Neural crest cell (in vitro differentiated cells): Measurements from ENCODE around the gene SYCE3. TPM values are rescaled to one million over a fixed set of nuclear protein-coding genes. Genes with fewer than 3 reads are reported as not detected.

Source experiments
- DNase-seq: peaks from one replicate; pipeline ENCODE4 v3.0.0; 2021; ENCODE audit warnings: low read depth, mixed read lengths, low spot score
- H3K27ac Mint-ChIP-seq: one replicate; pipeline ENCODE4 v1.8.0; 2021; ENCODE audit warnings: mild to moderate bottlenecking, mixed read lengths; ENCODE audit not compliant: unreplicated experiment
- H3K27me3 Mint-ChIP-seq: 2 replicates; pipeline ENCODE4 v1.8.0; 2021; ENCODE audit warnings: low read depth, mild to moderate bottlenecking, mixed read lengths
- H3K36me3 Mint-ChIP-seq: 2 replicates; pipeline ENCODE4 v1.8.0; 2021; ENCODE audit warnings: low read depth, mild to moderate bottlenecking, mixed read lengths
- H3K4me1 Mint-ChIP-seq: 2 replicates; pipeline ENCODE4 v1.8.0; 2021; ENCODE audit warnings: mixed read lengths
- H3K4me3 Mint-ChIP-seq: one replicate; pipeline ENCODE4 v1.8.0; 2021; ENCODE audit warnings: mild to moderate bottlenecking, mixed read lengths
- H3K9me3 Mint-ChIP-seq: 2 replicates; pipeline ENCODE4 v1.8.0; 2021; ENCODE audit warnings: mixed read lengths
- long read RNA-seq: library from polyadenylated mRNA; unstranded; transcript quantifications from one replicate; pipeline ENCODE4 v2.0.0, GENCODE V29; 2020
- total RNA-seq: library from RNA; stranded (reverse); gene quantifications from 2 replicates; pipeline ENCODE4 v1.2.1, GENCODE V29; 2021
- TF ChIP-seq, protein P1 (sequence below): fragments of 200-600 bp; sonication (generic); conservative IDR thresholded peaks from 2 replicates; pipeline ENCODE4 v1.5.0; 2021; ENCODE audit warnings: antibody characterized with exemption, mild to moderate bottlenecking

The SYCE3 gene, protein sequence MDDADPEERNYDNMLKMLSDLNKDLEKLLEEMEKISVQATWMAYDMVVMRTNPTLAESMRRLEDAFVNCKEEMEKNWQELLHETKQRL
- not detected in 2 replicates for total RNA-seq
- long read RNA-seq: 0 reads

DNA sequence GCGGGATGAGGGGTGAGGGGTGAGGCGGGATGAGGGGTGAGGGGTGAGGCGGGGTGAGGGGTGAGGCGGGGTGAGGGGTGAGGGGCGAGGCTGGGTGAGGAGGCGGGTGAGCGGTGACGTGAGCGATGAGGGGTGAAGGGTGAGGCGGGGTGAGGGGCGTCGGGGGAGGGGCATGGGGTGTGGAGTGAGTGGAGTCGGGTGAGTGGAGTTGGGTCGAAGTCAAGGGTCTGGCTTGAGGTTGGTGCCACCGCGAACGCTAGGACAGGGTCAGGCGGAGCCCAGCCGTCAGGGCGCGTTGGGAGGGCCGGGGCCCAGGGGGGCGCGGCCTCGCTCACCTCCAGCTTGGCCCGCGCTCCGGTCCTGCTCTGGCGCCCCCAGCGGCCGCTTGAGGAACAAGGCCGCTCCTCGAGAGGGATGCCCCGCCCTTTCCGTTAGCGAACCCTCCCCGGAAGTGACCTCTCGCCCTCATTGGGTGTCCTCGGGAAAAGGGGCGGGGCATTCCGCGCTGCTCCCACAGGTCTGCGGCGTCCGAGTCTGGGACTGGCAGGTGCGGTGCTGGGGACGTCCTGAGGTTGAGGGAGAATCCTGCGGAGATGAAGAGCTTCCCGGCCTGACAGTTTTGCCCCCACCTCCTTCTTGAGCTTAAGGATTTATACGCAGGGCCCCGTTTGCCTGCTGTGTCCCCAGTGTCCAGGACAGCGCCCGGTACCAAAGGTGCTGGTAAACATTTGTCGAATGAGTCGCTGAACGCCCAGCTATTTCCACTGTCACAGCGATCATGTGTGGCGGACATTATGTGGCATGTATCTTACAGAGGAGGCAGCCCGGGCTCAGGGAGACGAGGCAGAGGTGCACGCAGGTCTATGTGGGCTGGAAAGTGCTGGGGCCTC lies at the start of gene SYCE3:
TSS of gene SYCE3 (minus strand) at position 397 of the 890 bp plus-strand sequence. CDS start 6,514 bp downstream, outside the sequence.
- Mint-ChIP-seq H3K4me3 (peak within 1 kb of the TSS; percentile 98), H3K27me3 (peaks cover 43% of the 10 kb centered on the region), H3K27ac (no peak within 1 kb of the TSS), H3K36me3 (no peaks in the 10 kb centered on the region), H3K9me3 (no peaks in the 10 kb centered on the region), H3K4me1 (peaks cover 16% of the 10 kb centered on the region)
- TF ChIP-seq, protein P1, sequence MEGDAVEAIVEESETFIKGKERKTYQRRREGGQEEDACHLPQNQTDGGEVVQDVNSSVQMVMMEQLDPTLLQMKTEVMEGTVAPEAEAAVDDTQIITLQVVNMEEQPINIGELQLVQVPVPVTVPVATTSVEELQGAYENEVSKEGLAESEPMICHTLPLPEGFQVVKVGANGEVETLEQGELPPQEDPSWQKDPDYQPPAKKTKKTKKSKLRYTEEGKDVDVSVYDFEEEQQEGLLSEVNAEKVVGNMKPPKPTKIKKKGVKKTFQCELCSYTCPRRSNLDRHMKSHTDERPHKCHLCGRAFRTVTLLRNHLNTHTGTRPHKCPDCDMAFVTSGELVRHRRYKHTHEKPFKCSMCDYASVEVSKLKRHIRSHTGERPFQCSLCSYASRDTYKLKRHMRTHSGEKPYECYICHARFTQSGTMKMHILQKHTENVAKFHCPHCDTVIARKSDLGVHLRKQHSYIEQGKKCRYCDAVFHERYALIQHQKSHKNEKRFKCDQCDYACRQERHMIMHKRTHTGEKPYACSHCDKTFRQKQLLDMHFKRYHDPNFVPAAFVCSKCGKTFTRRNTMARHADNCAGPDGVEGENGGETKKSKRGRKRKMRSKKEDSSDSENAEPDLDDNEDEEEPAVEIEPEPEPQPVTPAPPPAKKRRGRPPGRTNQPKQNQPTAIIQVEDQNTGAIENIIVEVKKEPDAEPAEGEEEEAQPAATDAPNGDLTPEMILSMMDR: peak; percentile 97
- DNase-seq: peak; percentile 99

DNA sequence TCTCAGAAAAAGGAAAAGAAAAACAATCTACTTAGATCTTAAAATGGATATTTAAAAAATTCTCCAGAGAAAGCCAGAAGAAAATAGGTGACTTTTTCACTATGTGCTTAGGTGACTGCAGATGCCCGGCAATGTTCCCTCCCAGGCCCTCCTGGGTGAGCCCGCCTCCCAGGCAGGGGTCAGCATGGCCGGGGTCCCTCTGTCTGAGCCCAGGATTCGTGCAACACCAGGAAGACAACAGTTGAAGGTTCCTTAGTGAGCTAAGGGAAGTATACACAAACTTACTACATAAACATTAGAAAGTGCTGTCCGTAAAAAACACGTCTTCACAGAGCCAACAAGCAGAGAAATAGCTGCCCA lies 49.4 kb upstream of the SYCE3 start:
- no peak for DNase-seq
- TF ChIP-seq, protein P1: no peak
- H3K36me3 Mint-ChIP-seq: no peaks in the 10 kb centered on the region
- no peaks in the 10 kb centered on the region for H3K9me3 Mint-ChIP-seq
- peaks cover 4% of the 10 kb centered on the region for H3K4me1 Mint-ChIP-seq
- H3K4me3 Mint-ChIP-seq: no peak overlapping the region
- H3K27ac Mint-ChIP-seq: no peak overlapping the region
- H3K27me3 Mint-ChIP-seq: peaks cover 9% of the 10 kb centered on the region

DNA sequence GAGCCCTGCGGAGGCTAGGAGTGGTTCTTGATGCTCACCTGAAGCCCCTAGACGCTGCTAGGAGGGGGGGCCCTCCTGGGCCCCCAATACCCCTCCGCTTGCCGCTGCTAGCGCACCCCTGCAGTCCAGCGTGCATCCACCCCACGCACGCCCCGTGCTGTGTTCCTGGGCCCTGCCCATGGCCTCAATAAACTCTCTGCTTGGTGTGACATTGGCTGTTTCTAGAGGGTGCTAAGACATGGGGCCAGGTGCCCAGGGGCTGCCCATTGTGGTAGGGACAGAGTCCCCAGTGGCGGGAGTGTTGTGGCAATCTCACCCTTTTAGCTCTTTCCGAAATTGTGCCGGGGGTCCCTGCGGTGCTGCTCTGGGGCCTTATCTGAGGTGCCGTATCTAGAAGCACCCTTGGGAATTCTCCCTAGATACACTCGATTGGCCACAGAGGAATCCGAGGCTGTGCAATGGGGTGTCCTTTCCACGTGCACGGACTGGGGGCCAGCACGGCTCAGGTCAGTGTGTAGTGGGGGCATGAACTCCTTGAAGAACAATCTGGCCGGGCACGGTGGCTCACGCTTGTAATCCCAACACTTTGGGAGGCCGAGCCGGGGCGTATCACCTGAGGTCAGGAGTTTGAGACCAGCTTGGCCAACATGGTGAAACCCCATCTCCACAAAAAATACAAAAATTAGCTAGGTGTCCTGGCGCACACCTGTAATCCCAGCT lies 48.8 kb upstream of the SYCE3 start:
- TF ChIP-seq, protein P1: no peak
- H3K27me3 Mint-ChIP-seq: peaks cover 9% of the 10 kb centered on the region
- H3K27ac Mint-ChIP-seq: no peak overlapping the region
- DNase-seq: no peak
- H3K36me3 Mint-ChIP-seq: no peaks in the 10 kb centered on the region
- H3K9me3 Mint-ChIP-seq: no peaks in the 10 kb centered on the region
- H3K4me1 Mint-ChIP-seq: peaks cover 4% of the 10 kb centered on the region
- no peak overlapping the region for H3K4me3 Mint-ChIP-seq

DNA sequence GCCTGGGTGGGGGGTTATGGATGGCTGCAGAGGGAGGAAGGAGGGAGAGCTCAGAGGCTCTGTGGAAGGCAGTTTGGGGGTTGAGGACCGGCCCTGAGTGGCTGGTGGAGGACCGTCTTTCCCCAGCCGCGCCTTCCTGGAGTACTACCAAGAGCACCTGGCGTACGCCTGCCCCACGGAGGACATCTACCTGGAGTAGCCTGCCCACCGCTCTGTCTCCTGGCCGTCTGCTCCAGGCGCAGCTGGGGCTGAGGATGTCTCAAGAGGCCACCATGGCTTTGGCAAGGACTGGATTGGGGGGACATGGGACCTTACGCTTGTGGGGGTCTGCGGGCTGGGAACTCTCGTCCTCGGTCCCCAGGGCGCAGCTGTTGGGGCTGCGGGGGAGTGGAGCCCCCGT lies 47.9 kb upstream of the SYCE3 start:
- no peak overlapping the region for H3K4me3 Mint-ChIP-seq
- no peaks in the 10 kb centered on the region for H3K36me3 Mint-ChIP-seq
- no peak overlapping the region for H3K27ac Mint-ChIP-seq
- DNase-seq: no peak
- H3K27me3 Mint-ChIP-seq: peaks cover 7% of the 10 kb centered on the region
- H3K4me1 Mint-ChIP-seq: peaks cover 4% of the 10 kb centered on the region
- no peaks in the 10 kb centered on the region for H3K9me3 Mint-ChIP-seq
- TF ChIP-seq, protein P1: no peak

DNA sequence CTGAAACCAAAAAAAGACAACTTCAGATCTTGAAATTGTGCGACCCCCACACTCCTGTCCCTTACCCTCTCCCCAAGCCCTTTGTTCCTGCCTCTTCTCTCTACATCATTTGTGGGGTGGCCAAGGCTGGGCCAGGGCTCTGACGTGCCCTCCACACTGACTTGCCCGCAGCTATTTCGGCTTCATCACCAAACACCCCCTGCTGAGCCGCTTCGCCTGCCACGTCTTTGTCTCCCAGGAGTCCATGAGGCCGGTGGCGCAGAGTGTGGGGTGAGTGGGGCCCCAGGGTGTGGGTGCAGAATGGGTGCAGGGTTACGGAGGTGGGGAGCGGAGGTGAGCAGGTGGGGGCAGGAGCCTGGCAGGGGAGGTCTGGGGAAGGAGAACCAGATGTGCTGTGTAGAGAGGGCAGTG lies 47.3 kb upstream of the SYCE3 start:
- no peak overlapping the region for H3K4me3 Mint-ChIP-seq
- peaks cover 4% of the 10 kb centered on the region for H3K4me1 Mint-ChIP-seq
- TF ChIP-seq, protein P1: no peak
- H3K36me3 Mint-ChIP-seq: no peaks in the 10 kb centered on the region
- H3K9me3 Mint-ChIP-seq: no peaks in the 10 kb centered on the region
- peaks cover 3% of the 10 kb centered on the region for H3K27me3 Mint-ChIP-seq
- H3K27ac Mint-ChIP-seq: no peak overlapping the region
- no peak for DNase-seq
